ENCODE data around the gene FLOT1. TPM values are rescaled to one million over a fixed set of nuclear protein-coding genes. Genes with fewer than 3 reads are reported as not detected.

Gene FLOT1
- polyA plus RNA-seq, 1 donor (not counting 4 experiments of a cell fraction or from before 2014, with no cell fraction given), result 21.6 TPM

- TF ChIP-seq, protein P1, sequence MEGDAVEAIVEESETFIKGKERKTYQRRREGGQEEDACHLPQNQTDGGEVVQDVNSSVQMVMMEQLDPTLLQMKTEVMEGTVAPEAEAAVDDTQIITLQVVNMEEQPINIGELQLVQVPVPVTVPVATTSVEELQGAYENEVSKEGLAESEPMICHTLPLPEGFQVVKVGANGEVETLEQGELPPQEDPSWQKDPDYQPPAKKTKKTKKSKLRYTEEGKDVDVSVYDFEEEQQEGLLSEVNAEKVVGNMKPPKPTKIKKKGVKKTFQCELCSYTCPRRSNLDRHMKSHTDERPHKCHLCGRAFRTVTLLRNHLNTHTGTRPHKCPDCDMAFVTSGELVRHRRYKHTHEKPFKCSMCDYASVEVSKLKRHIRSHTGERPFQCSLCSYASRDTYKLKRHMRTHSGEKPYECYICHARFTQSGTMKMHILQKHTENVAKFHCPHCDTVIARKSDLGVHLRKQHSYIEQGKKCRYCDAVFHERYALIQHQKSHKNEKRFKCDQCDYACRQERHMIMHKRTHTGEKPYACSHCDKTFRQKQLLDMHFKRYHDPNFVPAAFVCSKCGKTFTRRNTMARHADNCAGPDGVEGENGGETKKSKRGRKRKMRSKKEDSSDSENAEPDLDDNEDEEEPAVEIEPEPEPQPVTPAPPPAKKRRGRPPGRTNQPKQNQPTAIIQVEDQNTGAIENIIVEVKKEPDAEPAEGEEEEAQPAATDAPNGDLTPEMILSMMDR (optimal IDR thresholded peaks at IDR 0.05 in 1 of 3, IDR thresholded peaks at IDR 0.05 in 1 of 3, conservative IDR thresholded peaks at IDR 0.05 in 1 of 3; ENCODE audit: extremely low read depth in 1 of 3, insufficient read depth in 2 of 3, low read length in 3 of 3), result no peak
- no peak for TF ChIP-seq EZH2 (IDR thresholded peaks at IDR 0.05; ENCODE audit: low read length)
- dilution Hi-C loops (cut with MboI; ENCODE audit: extremely low pct_ligation_motif_present, low sequenced_read_pairs), result no loop called here
- FAIRE-seq, result no peak
Measured at GRCh38 chr6:30691208-30691847, 51.2 kb downstream of the FLOT1 start.

GRCh38 chr6:30690403-30691207 lies 51.9 kb downstream of the FLOT1 start, which contains the start of gene NRM:
Gene NRM, minus strand, starts transcription at chr6:30690984. Its CDS starts 10 bp downstream, at chr6:30690974.
- Histone ChIP-seq H3K9me1 (ENCODE audit: control insufficient read depth, extremely low read depth, insufficient read depth, low read length) (no peaks in the 10 kb centered on the region), H3K36me3 (ENCODE audit: control insufficient read depth in 2 of 2, extremely low read depth in 1 of 2, insufficient read depth in 2 of 2, low read length in 2 of 2) (peaks cover 0 to 5% of the 10 kb centered on the region in 2 experiments), H3K9me3 (ENCODE audit: control insufficient read depth, low read depth, low read length) (no peaks in the 10 kb centered on the region), H3K4me1 (ENCODE audit: control insufficient read depth, extremely low read depth, insufficient read depth, low read length) (peaks cover 40% of the 10 kb centered on the region), H3K79me2 (ENCODE audit: control insufficient read depth, insufficient read depth, low read length) (peaks cover 36% of the 10 kb centered on the region), H3K27ac (ENCODE audit: control insufficient read depth, insufficient read depth, low read length) (peak within 1 kb of the TSS; percentile 72), H3K4me2 (ENCODE audit: control insufficient read depth, extremely low read depth, insufficient read depth, low read depth, low read length) (peak within 1 kb of the TSS; percentile 98), H2AFZ (ENCODE audit: control insufficient read depth, low read length) (peak within 1 kb of the TSS; percentile 100), H3K4me3 (ENCODE audit: control insufficient read depth in 2 of 3, extremely low read depth in 1 of 3, insufficient read depth in 2 of 3, low read depth in 1 of 3, low read length in 3 of 3) (peak within 1 kb of the TSS; percentile 45 to 93 (median 91)), H3K9ac (ENCODE audit: control insufficient read depth, extremely low read depth, insufficient read depth, low read length) (peak within 1 kb of the TSS; percentile 85), H3K27me3 (ENCODE audit: control insufficient read depth, extremely low read depth, insufficient read depth, low read length) (no peaks in the 10 kb centered on the region), H4K20me1 (ENCODE audit: control insufficient read depth, extremely low read depth, insufficient read depth, low read length) (no peaks in the 10 kb centered on the region)
- dilution Hi-C loops (cut with MboI; ENCODE audit: extremely low pct_ligation_motif_present, low sequenced_read_pairs), result no loop called here
- TF ChIP-seq, protein P1 (optimal IDR thresholded peaks at IDR 0.05 in 1 of 3, IDR thresholded peaks at IDR 0.05 in 1 of 3, conservative IDR thresholded peaks at IDR 0.05 in 1 of 3; ENCODE audit: extremely low read depth in 1 of 3, insufficient read depth in 2 of 3, low read length in 3 of 3), result no peak
- no peak for TF ChIP-seq EZH2 (IDR thresholded peaks at IDR 0.05; ENCODE audit: low read length)
- FAIRE-seq, result peak; percentile 48
- DNase-seq (ENCODE audit: low read depth, low spot score), result no peak

More at GRCh38 chr6:30691208-30691847, 51.2 kb downstream of the FLOT1 start:
- H3K27ac ChIP-seq (ENCODE audit: control insufficient read depth, insufficient read depth, low read length), result peak overlapping the region; percentile 72
- H3K9ac ChIP-seq (ENCODE audit: control insufficient read depth, extremely low read depth, insufficient read depth, low read length), result peak overlapping the region; percentile 29
- peaks cover 40% of the 10 kb centered on the region for H3K4me1 ChIP-seq (ENCODE audit: control insufficient read depth, extremely low read depth, insufficient read depth, low read length)
- no peak for DNase-seq (ENCODE audit: low read depth, low spot score)
- H3K9me1 ChIP-seq (ENCODE audit: control insufficient read depth, extremely low read depth, insufficient read depth, low read length), result no peaks in the 10 kb centered on the region
- H4K20me1 ChIP-seq (ENCODE audit: control insufficient read depth, extremely low read depth, insufficient read depth, low read length), result no peaks in the 10 kb centered on the region
- peak overlapping the region in 2 of 3 experiments; percentile 2 to 9 for H3K4me3 ChIP-seq (ENCODE audit: control insufficient read depth in 2 of 3, extremely low read depth in 1 of 3, insufficient read depth in 2 of 3, low read depth in 1 of 3, low read length in 3 of 3)
- peaks cover 0 to 5% of the 10 kb centered on the region in 2 experiments for H3K36me3 ChIP-seq (ENCODE audit: control insufficient read depth in 2 of 2, extremely low read depth in 1 of 2, insufficient read depth in 2 of 2, low read length in 2 of 2)
- peaks cover 28% of the 10 kb centered on the region for H3K79me2 ChIP-seq (ENCODE audit: control insufficient read depth, insufficient read depth, low read length)
- no peaks in the 10 kb centered on the region for H3K9me3 ChIP-seq (ENCODE audit: control insufficient read depth, low read depth, low read length)
- peak overlapping the region; percentile 45 for H2AFZ ChIP-seq (ENCODE audit: control insufficient read depth, low read length)
- H3K27me3 ChIP-seq (ENCODE audit: control insufficient read depth, extremely low read depth, insufficient read depth, low read length), result no peaks in the 10 kb centered on the region
- H3K4me2 ChIP-seq (ENCODE audit: control insufficient read depth, extremely low read depth, insufficient read depth, low read depth, low read length), result peak overlapping the region; percentile 75

All from keratinocyte (primary cell).